Gastroesophageal sphincter (tissue), 3 donors: ENCODE results near the gene SDC3.

Experiments
- CTCF ChIP-seq, 4 experiments: fragments of 200-600 bp in 2 of 4; fragments of 450-650 bp in 2 of 4; sonication (generic) in 1 of 4; IDR thresholded peaks; one replicate each; pipeline ENCODE4 v1.5.1; 2017 to 2019; ENCODE audit warnings: antibody characterized with exemption in 4 of 4, mild to moderate bottlenecking in 2 of 4, moderate library complexity in 2 of 4
- EP300 ChIP-seq: sonication (generic); formaldehyde crosslinking; IDR thresholded peaks from one replicate; pipeline ENCODE4 v1.6.1; 2017; ENCODE audit warnings: antibody characterized with exemption, mild to moderate bottlenecking

GRCh38 chr1:30872948-30873263, 35.7 kb downstream of the SDC3 start:
- TF ChIP-seq CTCF (IDR thresholded peaks at IDR 0.05), result no peak
- TF ChIP-seq EP300, result no peak
